Smooth muscle cell of the umbilical artery (primary cell): ENCODE results near the gene SPRR2D. TPM values are rescaled to one million over a fixed set of nuclear protein-coding genes. Genes with fewer than 3 reads are reported as not detected.

Experiments used
- total RNA-seq: library from RNA; depleted of rRNA; stranded (reverse); fragments of >200 nt; gene quantifications from 2 replicates; pipeline ENCODE4 v1.2.3, GENCODE V29; 2014

SPRR2D gene
- total RNA-seq: not detected in 2 replicates

DNA sequence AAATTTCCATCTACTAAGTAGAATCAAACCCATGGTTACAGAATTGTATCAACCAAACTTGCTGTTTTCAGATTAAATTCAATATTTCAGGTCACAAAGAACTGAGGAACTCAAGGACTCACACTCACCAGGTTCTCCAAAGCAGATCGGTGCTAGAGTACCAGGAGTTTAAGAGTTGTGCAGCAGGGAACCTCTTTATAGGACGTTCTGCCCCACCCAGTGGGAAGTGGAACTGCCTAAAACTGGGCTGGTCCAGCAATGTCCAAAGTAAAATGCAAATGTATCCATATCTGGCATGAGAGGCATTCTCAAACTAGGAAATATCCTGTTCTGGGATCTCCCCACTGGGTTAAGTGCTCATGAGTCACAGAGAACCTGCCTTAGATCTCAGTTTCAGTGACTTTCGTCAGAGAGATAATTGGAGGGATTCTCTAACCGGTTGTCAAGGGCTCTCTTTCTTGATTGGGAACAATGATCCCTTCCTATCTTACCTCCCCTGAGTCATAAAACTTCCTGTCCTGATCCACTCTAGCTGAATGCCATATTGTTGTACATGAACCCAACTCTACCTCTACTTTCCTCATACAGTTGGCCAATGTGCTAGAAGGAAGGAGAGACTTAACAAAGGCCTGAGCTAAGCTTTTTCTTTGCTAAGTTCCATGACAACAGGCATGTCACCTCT lies at the start of gene SPRR2D:
TSS of gene SPRR2D (minus strand) at position 171 of the 682 bp plus-strand sequence. CDS start 774 bp downstream, outside the sequence.

DNA sequence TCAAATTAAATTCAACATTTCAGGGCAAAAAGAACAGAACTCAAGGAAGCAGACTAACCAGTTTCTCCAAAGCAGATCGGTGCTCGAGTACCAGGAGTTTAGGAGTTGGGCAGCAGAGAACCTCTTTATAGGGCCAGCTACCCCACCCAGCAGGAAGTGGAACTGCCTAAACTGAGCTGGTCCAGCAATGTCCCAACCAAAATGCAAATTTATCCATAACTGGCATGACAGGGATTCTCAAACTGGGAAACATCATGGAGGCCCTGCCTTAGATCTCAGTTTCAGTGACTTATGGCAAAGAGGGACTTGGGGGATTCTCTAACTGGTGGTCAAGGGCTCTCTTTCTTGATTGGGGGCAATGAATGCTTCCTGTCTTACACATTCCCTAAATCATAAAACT lies 30.6 kb upstream of the SPRR2D start, which contains the start of gene SPRR2B:
TSS of gene SPRR2B (minus strand) at position 101 of the 400 bp plus-strand sequence. CDS start 772 bp downstream, outside the sequence.

DNA sequence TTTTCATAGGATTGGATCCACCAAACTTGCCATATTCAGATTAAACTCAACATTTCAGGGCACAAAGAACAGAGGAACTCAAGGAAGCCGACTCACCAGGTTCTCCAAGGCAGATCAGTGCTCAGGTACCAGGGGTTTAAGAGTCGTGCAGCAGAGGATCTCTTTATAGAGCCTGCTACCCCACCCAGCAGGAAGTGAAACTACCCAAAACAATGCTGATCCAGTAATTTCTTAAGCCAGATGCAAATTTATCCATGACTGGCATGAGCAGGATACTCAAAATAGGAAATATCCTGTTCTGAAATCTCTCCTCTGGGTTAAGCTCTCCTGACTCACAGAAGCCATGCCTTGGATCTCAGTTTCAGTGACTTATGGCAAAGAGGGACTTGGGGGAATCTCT lies 16.5 kb upstream of the SPRR2D start, which contains the start of gene SPRR2A:
TSS of gene SPRR2A (minus strand) at position 138 of the 400 bp plus-strand sequence. CDS start 777 bp downstream, outside the sequence.

DNA sequence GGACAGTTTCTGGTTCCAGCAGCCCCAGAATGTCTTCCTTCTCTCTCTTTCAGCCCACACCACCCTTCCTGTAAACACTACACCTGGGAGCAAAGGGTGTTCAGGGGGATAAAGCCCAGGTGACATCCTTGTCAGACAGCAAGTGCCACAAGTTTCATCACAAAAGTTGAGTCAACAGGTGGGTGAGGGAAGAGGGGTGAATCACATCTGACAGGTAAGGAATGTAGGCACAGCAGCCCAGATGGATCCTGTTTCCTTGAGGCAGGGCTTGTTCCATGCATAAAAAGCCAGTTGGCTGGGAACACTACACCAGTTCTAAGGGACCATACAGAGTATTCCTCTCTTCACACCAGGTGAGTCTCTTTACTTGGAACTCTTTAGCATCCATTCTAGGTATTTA lies 10.0 kb downstream of the SPRR2D start, which contains the start of gene SPRR1B:
TSS of gene SPRR1B (plus strand) at position 309 of the 400 bp plus-strand sequence. CDS start 1,143 bp downstream, outside the sequence.

DNA sequence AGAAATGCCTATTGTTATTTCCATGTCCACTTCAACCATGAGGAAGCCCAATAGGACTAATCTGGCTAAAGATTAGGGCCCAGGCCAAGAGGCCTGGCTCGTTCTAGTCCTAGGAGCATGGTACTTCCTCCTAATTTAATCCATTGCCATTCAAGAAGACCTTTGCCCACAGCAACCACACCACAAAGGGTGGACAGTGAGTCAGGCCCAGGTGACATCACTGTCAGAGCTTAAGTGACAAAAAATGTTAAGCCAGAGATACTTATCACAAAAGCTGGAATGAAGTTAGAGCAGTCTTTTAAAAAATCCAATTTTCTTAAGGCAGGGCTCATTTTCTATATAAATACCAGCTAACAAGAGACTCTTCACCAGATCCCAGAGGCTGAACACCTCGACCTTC lies 39.5 kb downstream of the SPRR2D start, which contains the start of gene SPRR3:
TSS of gene SPRR3 (plus strand) at position 368 of the 400 bp plus-strand sequence. CDS start 1,272 bp downstream, outside the sequence.

Other genes starting within 250 kb of the SPRR2D start
- gene LCE1D, start 244.4 kb downstream of the SPRR2D start, total RNA-seq: not detected in 2 replicates
- gene LCE1C, start 234.5 kb downstream of the SPRR2D start, total RNA-seq: not detected in 2 replicates
- gene LCE1B, start 229.1 kb downstream of the SPRR2D start, total RNA-seq: not detected in 2 replicates
- gene LCE1A, start 213.6 kb downstream of the SPRR2D start, total RNA-seq: not detected in 2 replicates
- gene LCE6A, start 198.3 kb downstream of the SPRR2D start, total RNA-seq: not detected in 2 replicates
- not detected in 2 replicates for gene LCE7A, start 181.1 kb downstream of the SPRR2D start, total RNA-seq
- not detected in 2 replicates for gene SMCP, start 162.8 kb downstream of the SPRR2D start, total RNA-seq
- 1.1 TPM in 1 of 2 replicates, not detected in the other for gene IVL, start 132.6 kb downstream of the SPRR2D start, total RNA-seq
- gene SPRR5, start 93.9 kb downstream of the SPRR2D start, total RNA-seq: not detected in 2 replicates
- gene SPRR4, start 70.5 kb downstream of the SPRR2D start, total RNA-seq: not detected in 2 replicates
- not detected in 2 replicates for gene SPRR1A, start 57.0 kb downstream of the SPRR2D start, total RNA-seq
- gene SPRR3, start 39.4 kb downstream of the SPRR2D start, total RNA-seq: not detected in 2 replicates
- not detected in 2 replicates for gene SPRR1B, start 9.9 kb downstream of the SPRR2D start, total RNA-seq
- gene SPRR2A, start 16.4 kb upstream of the SPRR2D start, total RNA-seq: not detected in 2 replicates
- not detected in 2 replicates for gene SPRR2B, start 30.5 kb upstream of the SPRR2D start, total RNA-seq
- gene SPRR2E, start 53.4 kb upstream of the SPRR2D start, total RNA-seq: not detected in 2 replicates
- gene SPRR2F, start 72.4 kb upstream of the SPRR2D start, total RNA-seq: not detected in 2 replicates
- not detected in 2 replicates for gene SPRR2G, start 109.8 kb upstream of the SPRR2D start, total RNA-seq
- not detected in 2 replicates for gene LELP1, start 162.3 kb upstream of the SPRR2D start, total RNA-seq
- 0.51 TPM in 1 of 2 replicates, not detected in the other for gene PRR9, start 176.5 kb upstream of the SPRR2D start, total RNA-seq
- not detected in 2 replicates for gene LORICRIN, start 218.6 kb upstream of the SPRR2D start, total RNA-seq